B cell (primary cell): ENCODE measurements around the gene NLRP1. TPM values are rescaled to one million over a fixed set of nuclear protein-coding genes. Genes with fewer than 3 reads are reported as not detected.

Experiments used
- ATAC-seq: fragments of 200-7000 bp; cut with Tn5 transposase; one replicate; pipeline ENCODE4 v1.10.0; 2021; ENCODE audit warnings: low read depth, mild to moderate bottlenecking, moderate number of reproducible peaks, moderate library complexity
- CTCF ChIA-PET: fragments of 350-600 bp; sonication (Branson Sonifier 250); formaldehyde crosslinking; loops from one replicate; lab custom pipeline; 2021; ENCODE audit warnings: antibody characterized with exemption, inconsistent platforms; lab: Charles Lee
- POLR2A ChIA-PET: fragments of 350-600 bp; sonication (Branson Sonifier 250); formaldehyde crosslinking; loops from one replicate; lab custom pipeline; 2021; ENCODE audit warnings: antibody characterized with exemption; lab: Charles Lee
- DNase-seq: peaks from one replicate; pipeline ENCODE4 v3.0.0; 2013
- H2AFZ ChIP-seq: 2 replicates; pipeline ENCODE4 v1.6.1; 2012; ENCODE audit warnings: mild to moderate bottlenecking, low read depth, low read length; ENCODE audit not compliant: insufficient read depth, poor library complexity, severe bottlenecking
- H3K27ac ChIP-seq, 2 donors: 1 replicate in 1 of 2; 2 replicates in 1 of 2; pipeline ENCODE4 v1.5.1; 2012 to 2013; ENCODE audit warnings: low read length in 2 of 2, mild to moderate bottlenecking in 2 of 2, moderate library complexity in 1 of 2
- H3K27me3 ChIP-seq, 4 experiments: fragments of 200-600 bp in 1 of 4; sonication (generic) in 1 of 4; replicated peaks in 1 of 4; 1 replicate in 2 of 4; 2 replicates in 2 of 4; pipeline versions ENCODE4 v1.6.1 to v1.7.0; 2013 to 2016; ENCODE audit warnings: low read length in 3 of 4, mild to moderate bottlenecking in 2 of 4, mixed read lengths in 1 of 4, moderate library complexity in 1 of 4; ENCODE audit not compliant: insufficient read depth in 4 of 4, control insufficient read depth in 3 of 4; ENCODE audit errors: control extremely low read depth in 1 of 4
- H3K36me3 ChIP-seq, 2 experiments: replicated peaks in 1 of 2; 1 replicate in 1 of 2; 2 replicates in 1 of 2; pipeline versions ENCODE4 v1.6.1 to v1.7.1; 2013; ENCODE audit warnings: low read length in 1 of 2; ENCODE audit not compliant: insufficient read depth in 2 of 2, control insufficient read depth in 1 of 2; ENCODE audit errors: control extremely low read depth in 1 of 2, extremely low read depth in 1 of 2
- H3K4me1 ChIP-seq, 2 donors: fragments of 200-600 bp in 1 of 2; sonication (generic) in 1 of 2; 1 replicate in 1 of 2; 2 replicates in 1 of 2; pipeline versions ENCODE4 v1.5.1 to v1.6.1; 2013 to 2017; ENCODE audit warnings: low read length in 2 of 2; ENCODE audit not compliant: control insufficient read depth in 2 of 2, insufficient read depth in 2 of 2
- H3K4me2 ChIP-seq: replicated peaks from 2 replicates; pipeline ENCODE3; 2012; ENCODE audit warnings: mild to moderate bottlenecking, low read depth, low read length; ENCODE audit not compliant: poor library complexity, severe bottlenecking
- H3K4me3 ChIP-seq, 5 experiments: fragments of 200-600 bp in 1 of 5; sonication (generic) in 1 of 5; 1 replicate in 3 of 5; 2 replicates in 2 of 5; pipeline versions ENCODE4 v1.5.1 to v1.7.0; 2011 to 2016; ENCODE audit warnings: low read length in 4 of 5, mild to moderate bottlenecking in 4 of 5, low read depth in 2 of 5, control low read depth in 1 of 5, moderate library complexity in 1 of 5; ENCODE audit not compliant: insufficient read depth in 1 of 5; ENCODE audit errors: control extremely low read depth in 1 of 5, extremely low read depth in 1 of 5
- H3K79me2 ChIP-seq: fragments of 200-600 bp; sonication (generic); one replicate; pipeline ENCODE4 v1.6.0; 2016; ENCODE audit warnings: low read length; ENCODE audit not compliant: control insufficient read depth, insufficient read depth
- H3K9ac ChIP-seq: fragments of 200-600 bp; sonication (generic); 2 replicates; pipeline ENCODE4 v1.6.1; 2017; ENCODE audit warnings: mild to moderate bottlenecking, low read length, moderate library complexity
- H3K9me3 ChIP-seq, 3 donors: one replicate each; pipeline versions ENCODE4 v1.6.1 to v1.7.1; 2013; ENCODE audit warnings: low read length in 2 of 3; ENCODE audit not compliant: control insufficient read depth in 2 of 3, insufficient read depth in 1 of 3; ENCODE audit errors: control extremely low read depth in 1 of 3
- H4K20me1 ChIP-seq: 2 replicates; pipeline ENCODE4 v1.6.0; 2012; ENCODE audit warnings: mild to moderate bottlenecking, low read length; ENCODE audit not compliant: insufficient read depth, control insufficient read depth, poor library complexity, severe bottlenecking
- H3K27ac Mint-ChIP-seq: one replicate; pipeline ENCODE4 v1.8.0; 2021; ENCODE audit warnings: mixed read lengths
- H3K27me3 Mint-ChIP-seq: one replicate; pipeline ENCODE4 v1.8.0; 2021; ENCODE audit warnings: mixed read lengths
- H3K4me1 Mint-ChIP-seq: one replicate; pipeline ENCODE4 v1.8.0; 2021; ENCODE audit warnings: mixed read lengths
- H3K4me3 Mint-ChIP-seq: one replicate; pipeline ENCODE4 v1.8.0; 2021; ENCODE audit warnings: mixed read lengths
- H3K9me3 Mint-ChIP-seq: one replicate; pipeline ENCODE4 v1.8.0; 2022; ENCODE audit warnings: mixed read lengths; ENCODE audit not compliant: insufficient read depth
- CTCF ChIP-seq: fragments of 200-600 bp; IDR thresholded peaks from one replicate; pipeline ENCODE4 v1.8.0; 2022; ENCODE audit warnings: antibody characterized with exemption, mild to moderate bottlenecking
- EZH2 ChIP-seq: IDR thresholded peaks from 2 replicates; pipeline ENCODE4 v1.6.1; 2012; ENCODE audit warnings: borderline replicate concordance, low read depth, mild to moderate bottlenecking, moderate library complexity, low read length; ENCODE audit not compliant: insufficient read depth, poor library complexity, severe bottlenecking
- WGBS: methylation state at CpG from one replicate; pipeline ENCODE4 v1.1.5; 2013; ENCODE audit warnings: missing lambda C conversion rate; ENCODE audit not compliant: insufficient coverage; 5-methylcytosine and 5-hydroxymethylcytosine counted together
- intact Hi-C: fragments of 100-400 bp; cut with micrococcal nuclease; formaldehyde crosslinking; loops from one replicate; pipeline ENCODE4 v1.10.0; 2022
- polyA plus RNA-seq: library from polyadenylated mRNA; depleted of rRNA; stranded (reverse); fragments of >200 nt; gene quantifications from 2 replicates; pipeline ENCODE4 v1.2.3, GENCODE V29; 2012
- total RNA-seq, 2 donors: library from RNA; stranded (reverse); fragments of 120-200 nt in 1 of 2; gene quantifications; 1 replicate in 1 of 2; 2 replicates in 1 of 2; pipeline versions ENCODE4 v1.2.3 to v1.2.4, GENCODE V29; 2013 to 2022

Gene NLRP1
- total and polyA plus RNA-seq, 2 donors (not counting 1 experiment from before 2014, with no cell fraction given) = 141 to 189 TPM

GRCh38 chr17:5472511-5472910 lies 111.8 kb downstream of the NLRP1 start:
- H4K20me1 ChIP-seq = peaks cover 5% of the 10 kb centered on the region
- H3K4me1 ChIP-seq = peaks cover 4 to 13% of the 10 kb centered on the region in 2 donors

More at GRCh38 chr17:5472511-5472910, 111.8 kb downstream of the NLRP1 start:
- H3K36me3 ChIP-seq = peaks cover 12 to 36% of the 10 kb centered on the region in 2 experiments
- POLR2A ChIA-PET = no interaction called here
- H3K9me3 Mint-ChIP-seq = no peaks in the 10 kb centered on the region
- H3K27ac ChIP-seq = no peak overlapping the region
- H3K27ac Mint-ChIP-seq = no peak overlapping the region
- H3K9ac ChIP-seq = no peak overlapping the region
- no peaks in the 10 kb centered on the region for H3K27me3 ChIP-seq
- no peaks in the 10 kb centered on the region for H3K27me3 Mint-ChIP-seq
- DNase-seq (no peak), ATAC-seq (no peak)
- TF ChIP-seq EZH2 = no peak
- no peak for TF ChIP-seq CTCF
- intact Hi-C loops = no loop called here
- H2AFZ ChIP-seq = no peak overlapping the region
- H3K4me1 Mint-ChIP-seq = peaks cover 17% of the 10 kb centered on the region
- no peak overlapping the region for H3K4me3 Mint-ChIP-seq
- H3K4me3 ChIP-seq = no peak overlapping the region
- CTCF ChIA-PET = no interaction called here
- no CpG with 5 or more reads among the region's 3 CpGs for WGBS
- peaks cover 25% of the 10 kb centered on the region for H3K79me2 ChIP-seq
- no peak overlapping the region for H3K4me2 ChIP-seq
- H3K9me3 ChIP-seq = peaks cover 0 to 1% (median 0%) of the 10 kb centered on the region in 3 donors
